Measurements from ENCODE around the gene CPNE7. TPM values are rescaled to one million over a fixed set of nuclear protein-coding genes. Genes with fewer than 3 reads are reported as not detected.
A peak's percentile ranks its signal among the peaks of the same experiment; 100 is the strongest.

Gene CPNE7
- total and polyA plus RNA-seq, 2 of the 13 experiments (the other 11 are each of a cell fraction or from before 2014, with no cell fraction given) = 0.59 TPM; not detected in 1

DNA sequence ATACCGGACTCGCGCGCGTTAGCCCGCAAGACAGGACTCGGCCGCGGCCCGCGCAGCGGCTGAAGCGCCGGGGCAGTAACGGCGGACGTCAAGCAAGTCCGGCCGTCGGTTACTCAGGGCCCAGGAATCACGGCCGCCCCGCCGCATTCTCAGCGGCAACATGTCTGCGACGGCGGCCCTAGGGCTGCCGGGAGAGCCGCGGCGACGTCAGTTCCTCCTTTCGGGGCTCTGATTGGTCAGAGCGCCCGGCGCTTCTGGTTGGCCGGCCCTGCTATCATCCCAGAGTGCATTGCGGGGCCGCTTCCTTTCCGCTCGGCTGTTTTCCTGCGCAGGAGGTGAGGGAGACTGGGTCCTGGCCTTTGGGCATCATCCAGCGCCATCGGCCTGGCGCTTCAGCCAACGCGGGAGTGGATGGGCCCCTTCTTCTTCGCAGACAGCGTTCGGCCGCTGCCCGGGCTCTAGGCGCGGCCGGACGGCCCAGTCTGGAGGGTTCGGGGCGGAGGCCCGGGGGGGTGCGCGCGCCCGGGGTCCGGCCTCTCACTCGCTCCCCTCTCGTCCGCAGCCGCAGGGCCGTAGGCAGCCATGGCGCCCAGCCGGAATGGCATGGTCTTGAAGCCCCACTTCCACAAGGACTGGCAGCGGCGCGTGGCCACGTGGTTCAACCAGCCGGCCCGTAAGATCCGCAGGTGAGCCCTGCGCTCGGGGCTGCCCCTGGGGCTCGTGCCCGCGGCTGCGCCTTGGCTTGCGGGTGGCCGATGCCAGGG, 15.0 kb upstream of the CPNE7 start, which contains the start of gene RPL13 (continued):
- TF ChIP-seq ELF3 (CRISPR knock-in tag; IDR thresholded peaks at IDR 0.05) = peak; percentile 77
- peak; percentile 92 for TF ChIP-seq THAP11 (CRISPR knock-in tag; IDR thresholded peaks at IDR 0.05)
- TF ChIP-seq ZNF780A (CRISPR knock-in tag; IDR thresholded peaks at IDR 0.05) = 0 out of 2 replicates have a peak, but pooled peaks have one; percentile 9
- TF ChIP-seq, protein P1, sequence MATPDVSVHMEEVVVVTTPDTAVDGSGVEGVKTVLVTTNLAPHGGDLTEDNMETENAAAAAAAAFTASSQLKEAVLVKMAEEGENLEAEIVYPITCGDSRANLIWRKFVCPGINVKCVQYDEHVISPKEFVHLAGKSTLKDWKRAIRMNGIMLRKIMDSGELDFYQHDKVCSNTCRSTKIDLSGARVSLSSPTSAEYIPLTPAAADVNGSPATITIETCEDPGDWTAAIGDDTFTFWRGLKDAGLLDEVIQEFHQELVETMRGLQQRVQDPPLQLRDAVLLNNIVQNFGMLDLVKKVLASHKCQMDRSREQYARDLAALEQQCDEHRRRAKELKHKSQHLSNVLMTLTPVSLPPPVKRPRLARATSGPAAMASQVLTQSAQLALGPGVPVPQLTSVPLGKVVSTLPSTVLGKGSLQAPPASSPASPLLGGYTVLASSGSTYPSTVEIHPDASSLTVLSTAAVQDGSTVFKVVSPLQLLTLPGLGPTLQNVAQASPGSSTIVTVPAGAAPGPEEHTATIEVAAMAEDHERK (CRISPR knock-in tag; IDR thresholded peaks at IDR 0.05; ENCODE audit: low read depth) = 0 out of 2 replicates have a peak, but pooled peaks have one; percentile 65
- TF ChIP-seq ZNF629 (CRISPR knock-in tag; conservative IDR thresholded peaks at IDR 0.05) = no peak
- peak; percentile 93 for TF ChIP-seq ZNF224 (CRISPR knock-in tag; IDR thresholded peaks at IDR 0.05)
- peak; percentile 77; the same call in 1 of the 2 replicates for TF ChIP-seq ZNF704 (CRISPR knock-in tag; IDR thresholded peaks at IDR 0.05; ENCODE audit: borderline replicate concordance)
- peak; percentile 75; the same call in 1 of the 2 replicates for TF ChIP-seq ESRRA (CRISPR knock-in tag; IDR thresholded peaks at IDR 0.05; ENCODE audit: low read depth)
- TF ChIP-seq ZNF652 (CRISPR knock-in tag; IDR thresholded peaks at IDR 0.05; ENCODE audit: borderline replicate concordance, low read depth) = peak; percentile 5
- TF ChIP-seq, protein P2, sequence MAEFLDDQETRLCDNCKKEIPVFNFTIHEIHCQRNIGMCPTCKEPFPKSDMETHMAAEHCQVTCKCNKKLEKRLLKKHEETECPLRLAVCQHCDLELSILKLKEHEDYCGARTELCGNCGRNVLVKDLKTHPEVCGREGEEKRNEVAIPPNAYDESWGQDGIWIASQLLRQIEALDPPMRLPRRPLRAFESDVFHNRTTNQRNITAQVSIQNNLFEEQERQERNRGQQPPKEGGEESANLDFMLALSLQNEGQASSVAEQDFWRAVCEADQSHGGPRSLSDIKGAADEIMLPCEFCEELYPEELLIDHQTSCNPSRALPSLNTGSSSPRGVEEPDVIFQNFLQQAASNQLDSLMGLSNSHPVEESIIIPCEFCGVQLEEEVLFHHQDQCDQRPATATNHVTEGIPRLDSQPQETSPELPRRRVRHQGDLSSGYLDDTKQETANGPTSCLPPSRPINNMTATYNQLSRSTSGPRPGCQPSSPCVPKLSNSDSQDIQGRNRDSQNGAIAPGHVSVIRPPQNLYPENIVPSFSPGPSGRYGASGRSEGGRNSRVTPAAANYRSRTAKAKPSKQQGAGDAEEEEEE (CRISPR knock-in tag; IDR thresholded peaks at IDR 0.05; ENCODE audit: borderline replicate concordance) = no peak
- TF ChIP-seq ZNF446 (CRISPR knock-in tag; IDR thresholded peaks at IDR 0.05) = 0 out of 2 replicates have a peak, but pooled peaks have one; percentile 17
- peak; percentile 47 for TF ChIP-seq SOX5 (CRISPR knock-in tag; IDR thresholded peaks at IDR 0.05; ENCODE audit: borderline replicate concordance)
- TF ChIP-seq DPF2 (CRISPR knock-in tag; IDR thresholded peaks at IDR 0.05; ENCODE audit: borderline replicate concordance, low read depth) = no peak; the same call in 1 of the 2 replicates
- no peak for TF ChIP-seq SP1 (IDR thresholded peaks at IDR 0.05)
- no peak for TF ChIP-seq SP1 (CRISPR knock-in tag; IDR thresholded peaks at IDR 0.05)
- TF ChIP-seq CBX2 (IDR thresholded peaks at IDR 0.05; ENCODE audit: low read depth, low read length) = no peak
- TF ChIP-seq CBX2 (CRISPR knock-in tag; IDR thresholded peaks at IDR 0.05; ENCODE audit: low read depth) = no peak
- TF ChIP-seq, protein P3, sequence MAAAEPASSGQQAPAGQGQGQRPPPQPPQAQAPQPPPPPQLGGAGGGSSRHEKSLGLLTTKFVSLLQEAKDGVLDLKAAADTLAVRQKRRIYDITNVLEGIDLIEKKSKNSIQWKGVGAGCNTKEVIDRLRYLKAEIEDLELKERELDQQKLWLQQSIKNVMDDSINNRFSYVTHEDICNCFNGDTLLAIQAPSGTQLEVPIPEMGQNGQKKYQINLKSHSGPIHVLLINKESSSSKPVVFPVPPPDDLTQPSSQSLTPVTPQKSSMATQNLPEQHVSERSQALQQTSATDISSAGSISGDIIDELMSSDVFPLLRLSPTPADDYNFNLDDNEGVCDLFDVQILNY (CRISPR knock-in tag; conservative IDR thresholded peaks at IDR 0.05) = no peak; the same call in none of the 2 replicates
- peak; percentile 95 for TF ChIP-seq ZSCAN21 (CRISPR knock-in tag; IDR thresholded peaks at IDR 0.05; ENCODE audit: borderline replicate concordance)
- no peak for TF ChIP-seq PAF1 (CRISPR knock-in tag; IDR thresholded peaks at IDR 0.05)
- TF ChIP-seq ZBTB1 (CRISPR knock-in tag; IDR thresholded peaks at IDR 0.05; ENCODE audit: borderline replicate concordance) = no peak
- peak; percentile 11; the same call in 1 of the 2 replicates for TF ChIP-seq RFX3 (CRISPR knock-in tag; IDR thresholded peaks at IDR 0.05)
- no peak; the same call in 1 of the 2 replicates for TF ChIP-seq ZNF17 (CRISPR knock-in tag; IDR thresholded peaks at IDR 0.05)
- no peak for TF ChIP-seq ZNF3 (CRISPR knock-in tag; IDR thresholded peaks at IDR 0.05)
- TF ChIP-seq ZNF720 (CRISPR knock-in tag; IDR thresholded peaks at IDR 0.05) = peak; percentile 62; the same call in 1 of the 2 replicates
- TF ChIP-seq MYC (CRISPR knock-in tag; IDR thresholded peaks at IDR 0.05; ENCODE audit: borderline replicate concordance) = peak; percentile 99
- peak; percentile 16; the same call in 1 of the 2 replicates for TF ChIP-seq ZNF333 (CRISPR knock-in tag; IDR thresholded peaks at IDR 0.05; ENCODE audit: borderline replicate concordance)

Data from HepG2 (cell line).